ENCODE results near the gene XYLT1.

Gene XYLT1

GRCh38 chr16:17261197-17261858, 209.4 kb downstream of the XYLT1 start:
- no peak for TF ChIP-seq CTCF (conservative IDR thresholded peaks at IDR 0.05; ENCODE audit: low read depth, low read length)
- no peak for DNase-seq (ENCODE audit: low read depth)
- no peak overlapping the region for H3K4me3 ChIP-seq (ENCODE audit: low read depth, low read length)

DNA sequence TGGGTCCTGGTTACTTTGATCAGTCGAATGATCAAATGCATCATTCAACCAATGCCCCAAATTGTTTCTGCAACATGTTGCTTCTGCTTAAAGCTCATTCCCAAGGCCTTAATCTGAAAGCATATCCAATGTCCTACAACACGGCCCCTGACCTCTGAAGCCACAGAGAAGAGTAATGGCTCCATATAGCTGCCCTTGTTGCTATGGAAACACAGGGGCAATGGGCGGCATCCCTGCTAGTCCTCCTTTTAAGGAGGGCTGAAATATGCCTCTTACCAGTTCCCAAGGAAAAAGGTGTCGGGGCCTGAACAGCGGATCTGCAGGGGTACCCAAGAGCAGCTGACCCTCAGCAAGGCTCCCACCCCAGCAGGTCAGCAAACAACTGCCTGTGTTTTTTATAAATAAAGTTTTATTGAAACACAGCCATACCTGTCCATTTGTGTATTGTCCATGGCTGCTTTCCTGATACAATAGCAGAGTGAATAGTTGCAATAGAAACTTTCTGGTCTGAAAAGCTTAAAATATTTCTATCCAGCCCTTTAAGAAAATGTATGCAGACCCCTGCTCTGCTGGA, 210.4 kb downstream of the XYLT1 start:
- H3K4me3 ChIP-seq (ENCODE audit: low read depth, low read length), result no peak overlapping the region
- no peak for TF ChIP-seq CTCF (conservative IDR thresholded peaks at IDR 0.05; ENCODE audit: low read depth, low read length)

DNA sequence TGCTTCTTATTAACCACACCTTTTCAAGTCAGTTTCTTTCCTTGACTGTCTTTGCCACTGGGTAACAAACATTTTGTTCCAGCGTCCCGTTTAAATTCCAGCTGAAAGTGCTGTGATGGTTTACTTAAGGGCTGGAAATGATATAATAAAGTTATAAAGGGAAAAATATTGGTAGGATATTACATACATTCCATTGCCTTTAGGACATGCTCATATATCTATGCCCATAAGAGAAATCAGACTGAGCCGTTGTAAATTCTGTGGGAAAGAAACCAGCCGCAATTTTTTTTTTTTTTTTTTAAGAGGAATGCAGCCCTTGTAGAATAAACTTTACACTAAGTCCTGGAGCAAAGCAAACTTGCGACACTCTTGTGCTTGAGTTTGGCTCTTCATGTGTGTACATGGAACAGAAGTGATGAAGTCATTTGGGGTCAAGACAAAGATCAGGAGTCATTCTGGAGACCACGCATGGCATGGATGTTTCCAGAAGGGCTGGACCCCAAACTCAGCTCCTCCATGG, 210.9 kb downstream of the XYLT1 start:
- DNase-seq (ENCODE audit: low read depth), result no peak
- TF ChIP-seq CTCF (conservative IDR thresholded peaks at IDR 0.05; ENCODE audit: low read depth, low read length), result no peak
- no peak overlapping the region for H3K4me3 ChIP-seq (ENCODE audit: low read depth, low read length)

More for the DNA sequence above, 210.4 kb downstream of the XYLT1 start:
- no peak for DNase-seq (ENCODE audit: low read depth)

DNA sequence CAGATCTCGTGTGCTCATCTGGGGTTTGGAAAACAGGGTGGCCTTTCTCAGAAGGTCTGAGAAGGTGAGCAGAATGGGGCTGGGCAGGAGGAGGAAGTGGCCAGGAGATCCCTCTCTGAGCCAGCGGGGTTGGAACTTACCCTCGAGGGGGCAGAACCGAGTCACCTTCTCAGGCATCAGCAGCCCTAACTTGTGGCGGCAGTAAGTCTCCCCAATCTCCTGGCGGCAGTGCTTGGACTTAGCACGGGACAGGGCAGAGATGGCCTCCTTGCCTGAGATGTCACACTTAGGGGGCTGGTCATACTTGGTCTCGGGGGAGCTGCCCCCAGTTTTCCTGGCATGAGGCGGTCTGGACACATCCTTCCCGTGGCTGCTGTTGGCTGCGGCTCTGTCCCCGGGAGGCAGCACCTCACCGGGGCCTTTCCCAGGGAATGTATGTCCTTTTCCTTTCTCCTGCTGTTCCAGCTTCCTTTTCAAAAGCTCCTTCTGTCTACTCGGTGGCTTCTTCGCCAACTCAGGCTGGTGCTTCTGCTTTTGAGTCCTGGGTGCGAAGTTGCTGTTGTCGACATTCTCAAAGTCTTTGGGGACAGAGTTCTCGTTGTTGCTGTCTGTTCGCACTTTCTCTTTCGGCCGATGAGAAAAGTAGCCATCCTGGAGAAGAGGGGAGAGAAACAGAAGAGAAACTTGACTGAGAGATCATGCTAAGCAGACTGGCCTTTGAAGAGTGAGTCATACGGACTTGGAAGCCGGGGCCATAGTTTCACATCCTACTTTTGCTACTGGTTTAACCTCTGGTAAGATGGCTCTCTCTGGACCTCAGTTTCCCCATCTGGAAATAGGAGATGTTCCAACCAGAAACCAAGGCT, 211.7 kb downstream of the XYLT1 start:
- no peak for TF ChIP-seq CTCF (conservative IDR thresholded peaks at IDR 0.05; ENCODE audit: low read depth, low read length)
- H3K4me3 ChIP-seq (ENCODE audit: low read depth, low read length), result no peak overlapping the region
- DNase-seq (ENCODE audit: low read depth), result no peak

GRCh38 chr16:17258077-17258599, 212.6 kb downstream of the XYLT1 start:
- no peak for DNase-seq (ENCODE audit: low read depth)
- TF ChIP-seq CTCF (conservative IDR thresholded peaks at IDR 0.05; ENCODE audit: low read depth, low read length), result no peak
- no peak overlapping the region for H3K4me3 ChIP-seq (ENCODE audit: low read depth, low read length)

DNA sequence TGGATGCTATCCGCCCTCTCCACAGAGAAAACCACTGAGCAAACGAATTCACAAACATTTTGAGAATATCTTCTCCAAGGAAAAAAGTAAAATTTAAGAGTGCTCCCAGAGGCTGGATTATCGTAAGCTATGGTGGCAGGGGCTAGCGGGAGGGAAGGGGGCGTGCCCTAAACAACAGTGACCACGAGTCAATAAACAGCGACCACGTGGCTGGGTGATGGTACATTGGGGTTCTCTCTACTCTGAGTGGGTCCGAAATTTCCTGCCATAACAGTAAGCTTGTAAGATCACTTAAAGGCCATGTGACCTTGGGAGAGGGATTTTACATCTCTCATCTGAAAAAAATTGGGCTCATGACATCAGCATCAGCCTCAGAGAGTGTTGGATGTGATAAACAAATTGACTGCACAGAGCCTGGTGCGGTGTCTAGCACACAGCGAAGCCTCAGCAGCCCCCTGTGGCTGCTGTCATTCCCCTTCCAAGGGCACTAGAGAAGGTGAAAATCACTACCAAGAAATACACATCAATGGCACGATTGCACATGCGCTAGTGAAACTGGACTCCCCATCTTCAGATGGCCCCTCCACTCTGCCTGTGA, 213.2 kb downstream of the XYLT1 start:
- H3K4me3 ChIP-seq (ENCODE audit: low read depth, low read length), result no peak overlapping the region
- TF ChIP-seq CTCF (conservative IDR thresholded peaks at IDR 0.05; ENCODE audit: low read depth, low read length), result no peak
- DNase-seq (ENCODE audit: low read depth), result no peak
